ENCODE results near the gene COMP.

Gene COMP

GRCh38 chr19:18761531-18762110 lies 29.5 kb downstream of the COMP start:
- no peak overlapping the region for H3K4me3 ChIP-seq (ENCODE audit: low read length, poor library complexity, severe bottlenecking)
- H3K36me3 ChIP-seq (ENCODE audit: insufficient read depth, low read length), result no peaks in the 10 kb centered on the region
- no peaks in the 10 kb centered on the region for H3K79me2 ChIP-seq (ENCODE audit: insufficient read depth, low read length)
- peaks cover 10% of the 10 kb centered on the region for H3K4me1 ChIP-seq (ENCODE audit: insufficient read depth, low read length, poor library complexity, severe bottlenecking)
- H3K9me2 ChIP-seq (replicated peaks; ENCODE audit: low read depth, low read length), result no peaks in the 10 kb centered on the region
- H3K27me3 ChIP-seq (ENCODE audit: insufficient read depth, low read length, poor library complexity, severe bottlenecking), result no peaks in the 10 kb centered on the region
- H3K4me2 ChIP-seq (ENCODE audit: low read depth, low read length, poor library complexity, severe bottlenecking), result no peak overlapping the region
- no peaks in the 10 kb centered on the region for H4K20me1 ChIP-seq (ENCODE audit: insufficient read depth, low read length, poor library complexity, severe bottlenecking)
- no peaks in the 10 kb centered on the region for H3F3A ChIP-seq (ENCODE audit: low read depth)
- no peaks in the 10 kb centered on the region for H3K9me3 ChIP-seq (ENCODE audit: insufficient read depth, low read depth, low read length)
- no peak overlapping the region for H2AFZ ChIP-seq (ENCODE audit: low read length)
- H3K9ac ChIP-seq (ENCODE audit: low read depth, low read length, poor library complexity, severe bottlenecking), result no peak overlapping the region
- TF ChIP-seq CTCF (conservative IDR thresholded peaks at IDR 0.05; ENCODE audit: low read length), result no peak
- TF ChIP-seq EZH2phosphoT487 (IDR thresholded peaks at IDR 0.05; ENCODE audit: borderline replicate concordance), result no peak

GRCh38 chr19:18760440-18761383 lies 30.4 kb downstream of the COMP start:
- Histone ChIP-seq H3K36me3 (ENCODE audit: insufficient read depth, low read length) (no peaks in the 10 kb centered on the region), H3K27me3 (ENCODE audit: insufficient read depth, low read length, poor library complexity, severe bottlenecking) (no peaks in the 10 kb centered on the region), H3K4me1 (ENCODE audit: insufficient read depth, low read length, poor library complexity, severe bottlenecking) (peaks cover 10% of the 10 kb centered on the region), H3K9ac (ENCODE audit: low read depth, low read length, poor library complexity, severe bottlenecking) (no peak overlapping the region), H4K20me1 (ENCODE audit: insufficient read depth, low read length, poor library complexity, severe bottlenecking) (no peaks in the 10 kb centered on the region), H3F3A (ENCODE audit: low read depth) (no peaks in the 10 kb centered on the region), H3K4me3 (ENCODE audit: low read length, poor library complexity, severe bottlenecking) (no peak overlapping the region), H2AFZ (ENCODE audit: low read length) (no peak overlapping the region), H3K79me2 (ENCODE audit: insufficient read depth, low read length) (no peaks in the 10 kb centered on the region), H3K4me2 (ENCODE audit: low read depth, low read length, poor library complexity, severe bottlenecking) (no peak overlapping the region), H3K9me2 (replicated peaks; ENCODE audit: low read depth, low read length) (no peaks in the 10 kb centered on the region), H3K9me3 (ENCODE audit: insufficient read depth, low read depth, low read length) (no peaks in the 10 kb centered on the region)
- no peak for TF ChIP-seq CTCF (conservative IDR thresholded peaks at IDR 0.05; ENCODE audit: low read length)
- no peak for TF ChIP-seq EZH2phosphoT487 (IDR thresholded peaks at IDR 0.05; ENCODE audit: borderline replicate concordance)

GRCh38 chr19:18759995-18760426 lies 31.1 kb downstream of the COMP start:
- no peak overlapping the region for H3K4me3 ChIP-seq (ENCODE audit: low read length, poor library complexity, severe bottlenecking)
- no peak overlapping the region for H3K9ac ChIP-seq (ENCODE audit: low read depth, low read length, poor library complexity, severe bottlenecking)
- H3F3A ChIP-seq (ENCODE audit: low read depth), result no peaks in the 10 kb centered on the region
- H3K36me3 ChIP-seq (ENCODE audit: insufficient read depth, low read length), result no peaks in the 10 kb centered on the region
- no peaks in the 10 kb centered on the region for H3K27me3 ChIP-seq (ENCODE audit: insufficient read depth, low read length, poor library complexity, severe bottlenecking)
- H3K79me2 ChIP-seq (ENCODE audit: insufficient read depth, low read length), result no peaks in the 10 kb centered on the region
- peaks cover 8% of the 10 kb centered on the region for H3K4me1 ChIP-seq (ENCODE audit: insufficient read depth, low read length, poor library complexity, severe bottlenecking)
- no peaks in the 10 kb centered on the region for H4K20me1 ChIP-seq (ENCODE audit: insufficient read depth, low read length, poor library complexity, severe bottlenecking)
- no peaks in the 10 kb centered on the region for H3K9me2 ChIP-seq (replicated peaks; ENCODE audit: low read depth, low read length)
- no peak for TF ChIP-seq EZH2phosphoT487 (IDR thresholded peaks at IDR 0.05; ENCODE audit: borderline replicate concordance)
- no peak for TF ChIP-seq CTCF (conservative IDR thresholded peaks at IDR 0.05; ENCODE audit: low read length)
- H3K9me3 ChIP-seq (ENCODE audit: insufficient read depth, low read depth, low read length), result no peaks in the 10 kb centered on the region
- H3K4me2 ChIP-seq (ENCODE audit: low read depth, low read length, poor library complexity, severe bottlenecking), result no peak overlapping the region
- H2AFZ ChIP-seq (ENCODE audit: low read length), result no peak overlapping the region
